Astrocyte of the hippocampus (primary cell): ENCODE results near the gene ZDHHC4.

Experiments used
- DNase-seq: peaks from one replicate; pipeline ENCODE4 v3.0.0; 2011; ENCODE audit warnings: low read depth, low spot score

The ZDHHC4 gene

GRCh38 chr7:6606866-6607583 is 29.8 kb downstream of the ZDHHC4 start:
- no peak for DNase-seq

- no peak for DNase-seq
Measured at GRCh38 chr7:6607651-6608051, 30.4 kb downstream of the ZDHHC4 start.

- DNase-seq = no peak
Measured at GRCh38 chr7:6608081-6608480, 30.8 kb downstream of the ZDHHC4 start.

GRCh38 chr7:6608794-6609193 is 31.5 kb downstream of the ZDHHC4 start:
- DNase-seq = no peak

- no peak for DNase-seq
Measured at GRCh38 chr7:6612819-6613218, 35.6 kb downstream of the ZDHHC4 start.

GRCh38 chr7:6613706-6614105 is 36.5 kb downstream of the ZDHHC4 start:
- DNase-seq = no peak

- peak; percentile 46 for DNase-seq
Measured at GRCh38 chr7:6614953-6615722, 37.9 kb downstream of the ZDHHC4 start, which contains the start of gene ZNF853. TSS of gene ZNF853 (plus strand) at chr7:6615610. CDS start at chr7:6616175, 565 bp downstream.

GRCh38 chr7:6615723-6616555 is 38.7 kb downstream of the ZDHHC4 start:
- DNase-seq = peak; percentile 53

GRCh38 chr7:6616854-6617643 is 39.8 kb downstream of the ZDHHC4 start:
- DNase-seq = no peak

- peak; percentile 26 for DNase-seq
Measured at GRCh38 chr7:6618621-6619020, 41.4 kb downstream of the ZDHHC4 start.

- no peak for DNase-seq
Measured at GRCh38 chr7:6619961-6620360, 42.7 kb downstream of the ZDHHC4 start.

- no peak for DNase-seq
Measured at GRCh38 chr7:6621195-6622133, 44.2 kb downstream of the ZDHHC4 start.

- no peak for DNase-seq
Measured at GRCh38 chr7:6622134-6622710, 45.0 kb downstream of the ZDHHC4 start.

GRCh38 chr7:6623589-6624245 is 46.5 kb downstream of the ZDHHC4 start:
- DNase-seq = no peak

- no peak for DNase-seq
Measured at GRCh38 chr7:6624246-6624611, 47.0 kb downstream of the ZDHHC4 start.

GRCh38 chr7:6628045-6628444 is 50.8 kb downstream of the ZDHHC4 start:
- DNase-seq = no peak

GRCh38 chr7:6630007-6630849 is 53.0 kb downstream of the ZDHHC4 start:
- no peak for DNase-seq

- DNase-seq = no peak
Measured at GRCh38 chr7:6631605-6632004, 54.4 kb downstream of the ZDHHC4 start.
